Neural progenitor cell (in vitro differentiated cells): ENCODE data around the gene JMJD4. TPM values are rescaled to one million over a fixed set of nuclear protein-coding genes. Genes with fewer than 3 reads are reported as not detected.

Source experiments
- DNase-seq: peaks from one replicate; pipeline ENCODE4 v3.0.0-alpha.2; 2016; ENCODE audit warnings: low spot score
- H2AFZ ChIP-seq: fragments of 200-600 bp; sonication (generic); replicated peaks from 2 replicates; pipeline ENCODE4 v1.6.1; 2016; ENCODE audit warnings: antibody characterized with exemption
- H3F3A ChIP-seq: fragments of 200-600 bp; sonication (generic); 2 replicates; pipeline ENCODE4 v1.6.1; 2016; ENCODE audit warnings: antibody characterized with exemption, low read depth
- H3K27ac ChIP-seq: fragments of 200-600 bp; sonication (generic); 2 replicates; pipeline ENCODE4 v1.5.1; 2016; ENCODE audit warnings: mild to moderate bottlenecking
- H3K27me3 ChIP-seq: fragments of 200-600 bp; sonication (generic); 2 replicates; pipeline ENCODE4 v1.6.1; 2016; ENCODE audit warnings: mild to moderate bottlenecking, moderate library complexity
- H3K36me3 ChIP-seq: fragments of 200-600 bp; sonication (generic); 2 replicates; pipeline ENCODE4 v1.5.1; 2016
- H3K4me1 ChIP-seq: fragments of 200-600 bp; sonication (generic); 2 replicates; pipeline ENCODE4 v1.6.1; 2016; ENCODE audit warnings: mixed run types
- H3K4me2 ChIP-seq: fragments of 200-600 bp; sonication (generic); 2 replicates; pipeline ENCODE4 v1.6.1; 2016
- H3K4me3 ChIP-seq: fragments of 200-600 bp; sonication (generic); 2 replicates; pipeline ENCODE4 v1.5.1; 2016
- H3K79me2 ChIP-seq: fragments of 200-600 bp; sonication (generic); 2 replicates; pipeline ENCODE4 v1.6.1; 2016; ENCODE audit warnings: low read depth
- H3K9ac ChIP-seq: fragments of 200-600 bp; sonication (generic); 2 replicates; pipeline ENCODE4 v1.6.1; 2016
- H3K9me3 ChIP-seq: fragments of 200-600 bp; sonication (generic); 2 replicates; pipeline ENCODE4 v1.5.1; 2016; ENCODE audit warnings: low read depth
- H4K20me1 ChIP-seq: fragments of 200-600 bp; sonication (generic); 2 replicates; pipeline ENCODE4 v1.6.1; 2016; ENCODE audit warnings: low read depth
- H3K27ac Mint-ChIP-seq: 3 replicates; pipeline ENCODE4 v1.8.0; 2021; ENCODE audit warnings: mixed read lengths
- H3K27me3 Mint-ChIP-seq: 2 replicates; pipeline ENCODE4 v1.8.0; 2022; ENCODE audit warnings: low read depth, mild to moderate bottlenecking, inconsistent platforms, moderate library complexity, mixed read lengths; ENCODE audit not compliant: insufficient read depth
- H3K36me3 Mint-ChIP-seq: 3 replicates; pipeline ENCODE4 v1.8.0; 2021; ENCODE audit warnings: mixed read lengths
- H3K4me1 Mint-ChIP-seq: 3 replicates; pipeline ENCODE4 v1.8.0; 2021; ENCODE audit warnings: mixed read lengths
- H3K4me3 Mint-ChIP-seq: 3 replicates; pipeline ENCODE4 v1.8.0; 2021; ENCODE audit warnings: mild to moderate bottlenecking, moderate library complexity, mixed read lengths
- H3K9me3 Mint-ChIP-seq: 3 replicates; pipeline ENCODE4 v1.8.0; 2020; ENCODE audit warnings: mixed read lengths
- CTCF ChIP-seq: fragments of 200-600 bp; sonication (generic); IDR thresholded peaks from 2 replicates; pipeline ENCODE4 v1.5.1; 2017; ENCODE audit warnings: antibody characterized with exemption, mild to moderate bottlenecking
- EZH2 ChIP-seq: fragments of 200-600 bp; sonication (generic); IDR thresholded peaks from 2 replicates; pipeline ENCODE4 v1.6.1; 2017; ENCODE audit warnings: antibody characterized with exemption, mild to moderate bottlenecking, moderate library complexity
- EZH2phosphoT487 ChIP-seq: fragments of 200-600 bp; sonication (generic); IDR thresholded peaks from 2 replicates; pipeline ENCODE4 v1.6.1; 2017; ENCODE audit warnings: antibody characterized with exemption
- total RNA-seq: library from RNA; depleted of rRNA; stranded (reverse); fragments of >200 nt; gene quantifications from 2 replicates; pipeline ENCODE4 v1.2.3, GENCODE V29; 2015; ENCODE audit warnings: low replicate concordance

The JMJD4 gene
- total RNA-seq, 1 donor from 2014 or later = 7.5 TPM

GRCh38 chr1:227749916-227750710, 15.0 kb upstream of the JMJD4 start:
- TF ChIP-seq EZH2 = no peak
- TF ChIP-seq CTCF = no peak
- TF ChIP-seq EZH2phosphoT487 = no peak
- peaks cover 64% of the 10 kb centered on the region for H3K79me2 ChIP-seq
- no peaks in the 10 kb centered on the region for H3K4me1 ChIP-seq
- peaks cover 39% of the 10 kb centered on the region for H4K20me1 ChIP-seq
- Mint-ChIP-seq H3K36me3 (peaks cover 13% of the 10 kb centered on the region), H3K27me3 (peaks cover 4% of the 10 kb centered on the region), H3K4me3 (no peak overlapping the region), H3K27ac (no peak overlapping the region), H3K9me3 (no peaks in the 10 kb centered on the region), H3K4me1 (no peaks in the 10 kb centered on the region)
- H3F3A ChIP-seq = no peaks in the 10 kb centered on the region
- H3K4me3 ChIP-seq = no peak overlapping the region
- H3K9me3 ChIP-seq = no peaks in the 10 kb centered on the region
- H3K27ac ChIP-seq = no peak overlapping the region
- H3K4me2 ChIP-seq = no peak overlapping the region
- H3K36me3 ChIP-seq = no peaks in the 10 kb centered on the region
- H2AFZ ChIP-seq = no peak overlapping the region
- DNase-seq = no peak
- no peaks in the 10 kb centered on the region for H3K27me3 ChIP-seq
- no peak overlapping the region for H3K9ac ChIP-seq

- TF ChIP-seq EZH2 = no peak
- TF ChIP-seq CTCF = no peak
- no peak for TF ChIP-seq EZH2phosphoT487
- Histone ChIP-seq H2AFZ (no peak overlapping the region), H4K20me1 (peaks cover 48% of the 10 kb centered on the region), H3K4me3 (no peak overlapping the region), H3K27ac (no peak overlapping the region), H3K4me1 (no peaks in the 10 kb centered on the region), H3K9me3 (no peaks in the 10 kb centered on the region), H3K4me2 (no peak overlapping the region), H3K79me2 (peaks cover 70% of the 10 kb centered on the region), H3K9ac (no peak overlapping the region), H3K27me3 (no peaks in the 10 kb centered on the region), H3K36me3 (no peaks in the 10 kb centered on the region), H3F3A (no peaks in the 10 kb centered on the region)
- no peak overlapping the region for H3K4me3 Mint-ChIP-seq
- no peaks in the 10 kb centered on the region for H3K4me1 Mint-ChIP-seq
- H3K36me3 Mint-ChIP-seq = peaks cover 10% of the 10 kb centered on the region
- DNase-seq = no peak
- H3K27ac Mint-ChIP-seq = no peak overlapping the region
- peaks cover 6% of the 10 kb centered on the region for H3K27me3 Mint-ChIP-seq
- no peaks in the 10 kb centered on the region for H3K9me3 Mint-ChIP-seq
Measured at GRCh38 chr1:227749225-227749624, 14.1 kb upstream of the JMJD4 start.

- Histone ChIP-seq H3K4me3 (no peak overlapping the region), H3K36me3 (no peaks in the 10 kb centered on the region), H3K4me1 (no peaks in the 10 kb centered on the region), H3K4me2 (no peak overlapping the region), H3K9ac (no peak overlapping the region), H3K27ac (no peak overlapping the region), H3K9me3 (no peaks in the 10 kb centered on the region), H3K27me3 (no peaks in the 10 kb centered on the region), H3F3A (no peaks in the 10 kb centered on the region), H4K20me1 (peaks cover 52% of the 10 kb centered on the region), H3K79me2 (peaks cover 70% of the 10 kb centered on the region), H2AFZ (no peak overlapping the region)
- peaks cover 10% of the 10 kb centered on the region for H3K36me3 Mint-ChIP-seq
- H3K27ac Mint-ChIP-seq = no peak overlapping the region
- DNase-seq = no peak
- H3K4me1 Mint-ChIP-seq = no peaks in the 10 kb centered on the region
- H3K27me3 Mint-ChIP-seq = peaks cover 6% of the 10 kb centered on the region
- H3K4me3 Mint-ChIP-seq = no peak overlapping the region
- TF ChIP-seq EZH2phosphoT487 = no peak
- TF ChIP-seq CTCF = no peak
- TF ChIP-seq EZH2 = no peak
- H3K9me3 Mint-ChIP-seq = no peaks in the 10 kb centered on the region
Measured at GRCh38 chr1:227748496-227749182, 13.5 kb upstream of the JMJD4 start.
